Adipose tissue (tissue), 3 donors: ENCODE data around the gene ATP2B2. TPM values are rescaled to one million over a fixed set of nuclear protein-coding genes. Genes with fewer than 3 reads are reported as not detected.

Experiments
- H3K27ac ChIP-seq: one replicate; pipeline ENCODE4 v1.5.1; 2013; ENCODE audit warnings: low read depth, low read length
- WGBS, 3 donors: extraction: QIAGEN DNeasy Blood & Tissue Kit; methylation state at CpG; one replicate each; pipeline ENCODE4 v1.1.7; 2013; 5-methylcytosine and 5-hydroxymethylcytosine counted together
- polyA plus RNA-seq, 3 donors: library from polyadenylated mRNA; stranded (reverse); fragments of 200-250 nt; gene quantifications; one replicate each; pipeline ENCODE4 v1.2.3, GENCODE V29; 2013
- donor health status: healthy with polysubstance abuse.
- donor health status: Bipolar disorder and iron deficiency.
- donor health status: healthy.

Gene ATP2B2
- polyA plus RNA-seq, 3 donors, result 0.02 to 0.79 (median 0.03) TPM

- WGBS, 3 donors, result 76 to 83% (median 83%) methylated on average over 7 of the region's 7 CpGs
- H3K27ac ChIP-seq, result no peak overlapping the region
Measured at GRCh38 chr3:10532939-10533736, 27.8 kb upstream of the ATP2B2 start.

- no peak overlapping the region for H3K27ac ChIP-seq
- 61 to 69% (median 63%) methylated on average over 6 of the region's 6 CpGs for WGBS, 3 donors
Measured at GRCh38 chr3:10531031-10531430, 25.6 kb upstream of the ATP2B2 start.

- no peak overlapping the region for H3K27ac ChIP-seq
- WGBS, 3 donors, result 74 to 81% (median 76%) methylated on average over 13 of the region's 13 CpGs
Measured at GRCh38 chr3:10530241-10530640, 24.9 kb upstream of the ATP2B2 start.

- WGBS, 3 donors, result 81 to 89% (median 87%) methylated on average over 13 of the region's 13 CpGs
- no peak overlapping the region for H3K27ac ChIP-seq
Measured at GRCh38 chr3:10529809-10530208, 24.4 kb upstream of the ATP2B2 start.

- no peak overlapping the region for H3K27ac ChIP-seq
- 71 to 76% (median 76%) methylated on average over 7 of the region's 7 CpGs for WGBS, 3 donors
Measured at GRCh38 chr3:10528046-10528445, 22.7 kb upstream of the ATP2B2 start.

GRCh38 chr3:10527295-10528001 is 22.1 kb upstream of the ATP2B2 start:
- no peak overlapping the region for H3K27ac ChIP-seq
- WGBS, 3 donors, result 74 to 82% (median 80%) methylated on average over 13 of the region's 13 CpGs

- WGBS, 3 donors, result 72 to 87% (median 86%) methylated on average over 4 of the region's 4 CpGs
- no peak overlapping the region for H3K27ac ChIP-seq
Measured at GRCh38 chr3:10526366-10526765, 21.0 kb upstream of the ATP2B2 start.

GRCh38 chr3:10524799-10525301 is 19.5 kb upstream of the ATP2B2 start:
- no peak overlapping the region for H3K27ac ChIP-seq
- WGBS, 3 donors, result 67 to 85% (median 78%) methylated on average over 3 of the region's 3 CpGs

- 65 to 75% (median 72%) methylated on average over 7 of the region's 7 CpGs for WGBS, 3 donors
- H3K27ac ChIP-seq, result no peak overlapping the region
Measured at GRCh38 chr3:10524270-10524669, 18.9 kb upstream of the ATP2B2 start.

GRCh38 chr3:10523561-10523960 is 18.2 kb upstream of the ATP2B2 start:
- H3K27ac ChIP-seq, result no peak overlapping the region

GRCh38 chr3:10522646-10523303 is 17.4 kb upstream of the ATP2B2 start:
- H3K27ac ChIP-seq, result no peak overlapping the region
- 73 to 87% (median 80%) methylated on average over 3 of the region's 3 CpGs for WGBS, 3 donors

More at GRCh38 chr3:10523561-10523960, 18.2 kb upstream of the ATP2B2 start:
- WGBS, 3 donors, result 19 to 63% (median 25%) methylated on average over 5 of the region's 5 CpGs

GRCh38 chr3:10521772-10522441 is 16.5 kb upstream of the ATP2B2 start:
- H3K27ac ChIP-seq, result no peak overlapping the region
- WGBS, 3 donors, result 66 to 80% (median 68%) methylated on average over 6 of the region's 6 CpGs

GRCh38 chr3:10520072-10520471 is 14.7 kb upstream of the ATP2B2 start:
- WGBS, 3 donors, result 61 to 82% (median 79%) methylated on average over 4 of the region's 4 CpGs
- no peak overlapping the region for H3K27ac ChIP-seq

GRCh38 chr3:10519236-10519635 is 13.8 kb upstream of the ATP2B2 start:
- H3K27ac ChIP-seq, result no peak overlapping the region
- WGBS, 3 donors, result 75 to 86% (median 78%) methylated on average over 7 of the region's 7 CpGs

- no peak overlapping the region for H3K27ac ChIP-seq
- 64 to 83% (median 67%) methylated on average over 13 of the region's 13 CpGs for WGBS, 3 donors
Measured at GRCh38 chr3:10518506-10519150, 13.2 kb upstream of the ATP2B2 start.

- no peak overlapping the region for H3K27ac ChIP-seq
- WGBS, 3 donors, result 66 to 74% (median 71%) methylated on average over 7 of the region's 7 CpGs
Measured at GRCh38 chr3:10517627-10518026, 12.2 kb upstream of the ATP2B2 start.

- WGBS, 3 donors, result 27 to 59% (median 53%) methylated on average over 14 of the region's 14 CpGs
Measured at GRCh38 chr3:10516544-10517452, 11.4 kb upstream of the ATP2B2 start.

More at GRCh38 chr3:10516544-10517452, 11.4 kb upstream of the ATP2B2 start:
- no peak overlapping the region for H3K27ac ChIP-seq
